HG03097 (cell line): ENCODE data around the gene MCC.

Experiments used
- ATAC-seq: cut with Tn5 transposase; IDR thresholded peaks from one replicate; pipeline ENCODE4 v1.9.1; 2021; ENCODE audit not compliant: unreplicated experiment, low FRiP score

MCC gene

DNA sequence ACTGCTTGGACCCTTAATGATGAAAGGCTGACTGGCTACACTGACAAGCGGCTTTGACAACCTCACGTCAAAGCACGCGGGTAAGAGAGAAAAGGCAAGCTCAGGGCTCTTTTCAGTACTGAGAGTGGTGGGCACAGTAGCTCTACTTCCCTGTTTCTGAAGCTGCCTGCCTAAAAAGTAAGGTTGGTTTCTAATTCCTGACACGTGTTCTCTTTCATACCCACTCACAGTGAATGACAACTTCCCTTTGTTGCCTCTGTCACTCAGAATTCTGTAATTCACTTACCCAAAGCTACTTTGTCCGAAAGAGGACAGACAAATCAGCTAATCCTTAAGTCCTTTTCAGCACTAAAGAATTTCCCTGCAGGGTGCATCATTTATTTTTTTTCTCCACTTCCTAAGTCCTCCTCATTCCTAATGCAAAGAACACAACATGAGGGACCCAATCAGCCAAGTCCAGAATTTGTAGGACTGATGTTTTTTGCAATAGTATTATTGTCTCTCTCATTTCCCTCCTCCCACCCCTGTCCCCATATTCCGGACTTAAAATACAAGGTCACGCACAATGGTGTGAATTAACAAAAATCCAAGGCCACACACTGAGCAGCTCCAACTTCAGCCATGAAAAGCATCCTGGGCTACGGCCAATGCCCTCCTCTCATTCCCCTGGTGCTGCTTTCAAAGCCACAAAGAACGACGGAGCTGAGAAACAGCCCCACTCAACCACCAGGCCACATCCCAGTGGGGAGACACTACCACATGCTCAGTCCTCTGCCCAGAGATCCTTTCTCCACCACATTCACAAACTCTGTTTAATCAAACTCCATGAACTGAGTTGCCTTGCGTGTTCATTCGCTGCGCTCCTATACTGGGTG is 274.5 kb downstream of the MCC start:
- peak; percentile 52 for ATAC-seq

DNA sequence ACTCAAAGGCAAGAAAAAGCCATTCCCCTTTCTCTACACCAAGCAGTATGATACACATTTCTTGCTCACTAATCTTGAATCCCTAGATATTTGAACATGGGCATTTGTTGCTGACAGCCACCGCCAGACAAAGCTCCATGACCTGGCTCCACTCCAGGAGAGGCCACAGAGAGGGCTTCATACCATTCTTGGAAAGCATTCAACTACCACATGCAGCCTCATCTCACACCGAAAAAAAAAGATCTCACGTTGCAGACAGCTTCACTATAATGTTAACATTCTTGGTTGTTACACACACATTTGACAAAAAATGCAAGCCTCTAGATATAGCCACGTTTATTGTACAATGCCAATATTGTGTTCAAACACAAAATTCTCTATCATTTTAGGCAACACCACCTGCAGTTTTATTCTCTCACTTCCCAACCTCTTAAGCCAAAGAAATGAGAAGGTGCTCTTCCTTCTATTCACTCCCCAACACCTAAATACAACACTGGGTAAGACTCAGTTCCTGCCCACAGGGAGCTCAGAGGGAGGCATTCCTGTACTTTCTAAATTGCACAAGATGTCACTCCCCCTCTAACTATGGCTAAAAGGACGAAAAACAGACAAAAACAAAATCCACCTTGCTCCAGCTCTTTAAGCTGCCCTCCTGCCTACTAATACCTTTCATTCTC is 275.9 kb downstream of the MCC start:
- ATAC-seq = no peak

DNA sequence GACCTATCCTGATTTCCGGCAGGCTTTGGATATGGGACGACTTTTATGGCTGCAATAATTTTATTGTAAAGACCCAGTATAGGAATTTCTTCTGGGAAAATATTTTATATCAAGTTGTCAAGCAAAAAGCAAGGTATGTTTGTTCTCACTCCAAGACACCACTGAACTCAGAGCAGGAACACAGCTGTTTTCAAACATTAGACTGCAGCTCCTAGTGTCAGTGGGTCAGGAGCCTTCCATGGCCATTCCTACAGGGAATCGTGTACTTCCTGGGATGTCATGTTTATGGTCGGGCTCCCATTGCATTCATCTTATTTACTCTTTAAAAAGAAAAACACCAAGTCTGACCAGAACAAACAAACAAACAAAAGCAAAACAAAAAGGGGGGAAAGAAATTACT is 278.8 kb downstream of the MCC start:
- no peak for ATAC-seq

DNA sequence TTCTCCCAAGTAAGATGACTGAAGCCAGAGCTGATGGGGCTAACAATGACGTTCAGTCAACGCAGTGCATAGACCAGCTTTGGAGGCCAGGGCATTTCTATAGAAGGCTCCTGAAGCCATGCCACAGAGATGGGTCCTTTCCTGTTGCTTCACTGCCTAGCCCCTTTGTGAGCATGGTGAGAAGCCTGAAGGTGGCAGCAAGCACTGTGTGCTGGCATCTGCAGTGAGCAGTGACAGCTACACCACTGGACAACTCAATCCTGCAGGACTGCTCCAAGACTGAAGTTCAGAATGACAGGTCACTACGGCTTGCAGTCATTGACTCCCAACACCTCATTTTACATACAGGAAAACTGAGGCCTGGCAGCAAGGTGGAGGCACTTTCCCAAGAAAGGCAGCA is 282.4 kb downstream of the MCC start:
- no peak for ATAC-seq

DNA sequence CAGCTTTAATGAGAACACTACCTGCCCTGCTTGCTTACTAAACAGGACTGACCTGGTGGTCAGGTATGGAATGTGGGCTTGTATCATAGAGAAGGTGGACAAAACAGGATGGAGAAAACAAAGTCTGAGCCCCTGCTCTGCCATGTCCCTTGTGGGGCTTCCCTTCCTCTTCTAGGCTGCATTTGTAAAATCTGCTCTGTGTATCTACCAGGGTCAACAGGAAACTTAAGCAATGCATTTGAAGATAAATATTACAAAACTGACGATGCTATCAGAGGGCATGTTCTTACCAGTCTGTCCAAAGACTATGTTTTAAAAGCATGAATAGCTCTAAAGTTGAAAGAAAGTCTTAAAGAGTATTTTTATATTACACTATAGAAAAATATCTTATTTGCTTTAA is 282.9 kb downstream of the MCC start:
- no peak for ATAC-seq

DNA sequence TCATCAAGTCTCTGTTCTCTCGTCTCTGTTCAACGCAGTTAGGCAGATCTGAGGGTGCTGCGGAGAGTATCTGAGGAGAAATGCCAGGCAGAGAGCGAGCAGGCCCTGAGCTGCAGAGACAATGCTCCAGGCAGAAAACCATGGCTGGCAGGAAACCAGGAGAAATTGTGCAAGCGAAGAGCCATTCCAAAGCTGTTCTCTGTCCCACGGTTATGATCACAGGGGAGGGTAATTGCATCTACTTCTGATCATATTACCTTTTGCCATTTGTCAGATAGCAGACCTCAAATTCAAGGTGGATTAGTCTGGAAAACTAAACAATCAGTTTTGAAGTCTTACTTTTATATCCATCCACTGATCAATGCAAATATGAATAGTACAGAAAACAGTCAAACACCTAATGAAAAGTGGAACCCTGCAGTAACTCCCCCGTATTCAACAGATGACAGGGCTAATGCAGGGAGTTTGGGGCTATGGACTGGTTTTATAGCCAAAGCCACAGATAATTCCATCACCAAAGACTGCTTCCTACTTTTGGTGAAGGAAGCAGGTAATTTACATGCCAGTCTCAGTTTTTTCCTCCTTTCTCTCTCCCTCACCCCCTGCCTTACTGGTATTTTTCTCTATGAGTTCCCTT is 283.6 kb downstream of the MCC start:
- no peak for ATAC-seq

DNA sequence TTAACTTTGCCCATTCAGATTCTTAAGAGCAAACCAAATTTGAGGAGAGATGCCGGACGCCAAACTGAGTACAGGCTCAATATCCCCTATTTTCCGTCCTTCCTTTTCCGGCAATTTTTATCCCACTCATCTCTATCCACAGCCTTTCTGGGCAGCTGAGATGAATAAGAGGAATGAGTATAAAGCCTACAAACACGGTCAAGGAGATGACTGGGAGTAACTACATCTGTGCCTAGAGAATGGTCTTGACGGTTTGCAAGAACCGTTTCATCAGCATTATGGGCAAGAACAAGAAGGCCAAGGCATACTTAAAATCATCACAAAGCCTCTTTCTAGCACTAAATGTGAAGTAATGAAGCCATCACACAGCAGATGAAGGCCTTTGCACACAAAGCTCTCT is 284.3 kb downstream of the MCC start:
- ATAC-seq = no peak

DNA sequence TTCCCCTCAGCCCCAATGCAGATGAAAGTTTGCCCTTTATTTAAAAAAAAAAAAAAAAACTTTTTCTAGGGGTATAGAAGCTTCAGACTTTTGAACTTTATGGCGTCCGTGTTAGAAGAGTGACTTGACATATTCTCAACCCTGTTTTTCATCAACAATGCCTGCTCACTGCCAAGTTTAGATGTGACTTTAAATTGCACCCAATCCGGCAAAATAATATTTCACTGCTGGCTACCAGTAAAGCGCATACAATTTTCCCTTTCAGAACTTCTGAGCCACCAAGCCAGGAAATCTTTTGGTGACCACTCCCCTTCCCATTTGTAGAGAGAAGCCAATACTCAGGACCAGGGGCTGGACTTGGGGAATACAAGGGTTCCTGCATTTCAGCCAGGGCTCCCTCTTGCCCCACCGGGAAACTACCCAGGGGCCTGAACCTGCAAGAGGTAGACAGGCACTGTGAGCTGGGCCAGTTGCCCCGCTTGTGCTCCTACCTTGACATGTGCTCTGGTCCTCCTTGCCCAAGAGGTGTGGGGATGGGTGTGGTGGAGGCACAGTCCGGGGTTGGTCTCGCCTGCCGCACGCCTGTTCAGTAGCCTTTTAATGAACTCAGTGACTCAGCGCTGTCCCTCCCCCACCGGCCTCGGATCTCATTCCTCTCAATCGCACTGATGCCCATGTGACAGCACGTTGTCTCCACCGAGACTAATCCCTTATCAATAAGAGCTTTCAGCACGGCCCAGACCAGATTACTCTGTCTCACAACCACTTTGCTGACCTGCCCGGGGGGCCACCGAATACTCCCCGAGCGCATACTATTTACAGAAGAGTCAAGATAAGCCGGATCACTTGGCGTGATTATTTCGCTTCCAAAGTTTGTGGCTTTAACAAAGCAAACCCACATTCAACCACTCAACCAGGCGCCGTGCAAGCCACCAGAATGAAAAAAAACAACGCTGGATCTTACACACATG is 285.2 kb downstream of the MCC start:
- ATAC-seq = no peak

DNA sequence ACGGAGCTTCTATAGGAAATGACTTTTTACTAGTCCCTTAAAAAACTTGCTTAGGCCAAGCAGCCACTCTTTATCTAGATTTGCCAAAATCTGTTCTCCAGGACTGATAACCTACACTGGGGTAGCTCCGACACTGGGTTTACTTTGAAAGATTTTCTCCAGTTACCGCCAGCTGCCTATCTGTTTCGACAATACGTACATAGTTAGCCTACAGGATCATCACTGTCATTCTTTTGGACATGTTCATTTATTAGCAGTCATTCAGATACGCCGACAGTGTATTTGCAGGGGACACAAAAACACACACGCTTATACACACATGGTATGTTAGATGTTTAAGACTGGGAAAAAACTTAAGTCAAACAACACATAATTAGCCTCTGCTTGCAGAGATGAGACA is 286.0 kb downstream of the MCC start:
- no peak for ATAC-seq

DNA sequence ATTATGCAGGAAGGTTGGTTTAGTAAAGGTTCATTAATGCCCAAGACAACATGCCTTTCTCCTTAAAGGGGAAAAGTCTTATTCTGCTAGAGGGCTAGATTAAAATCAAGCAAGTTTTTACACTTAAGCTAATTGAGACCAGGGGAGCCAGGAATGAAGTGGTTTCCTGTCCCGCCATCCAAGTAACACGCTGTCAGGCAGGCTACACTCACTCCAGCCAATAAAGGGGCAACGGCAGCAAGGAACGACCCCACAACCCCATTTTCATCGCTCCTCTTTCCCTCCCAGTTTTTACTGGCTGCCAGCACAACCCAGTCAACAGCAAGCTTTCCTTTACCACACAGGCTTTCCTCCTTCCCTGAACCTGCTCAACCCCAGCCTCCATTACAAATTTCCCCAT is 286.5 kb downstream of the MCC start:
- ATAC-seq = no peak

DNA sequence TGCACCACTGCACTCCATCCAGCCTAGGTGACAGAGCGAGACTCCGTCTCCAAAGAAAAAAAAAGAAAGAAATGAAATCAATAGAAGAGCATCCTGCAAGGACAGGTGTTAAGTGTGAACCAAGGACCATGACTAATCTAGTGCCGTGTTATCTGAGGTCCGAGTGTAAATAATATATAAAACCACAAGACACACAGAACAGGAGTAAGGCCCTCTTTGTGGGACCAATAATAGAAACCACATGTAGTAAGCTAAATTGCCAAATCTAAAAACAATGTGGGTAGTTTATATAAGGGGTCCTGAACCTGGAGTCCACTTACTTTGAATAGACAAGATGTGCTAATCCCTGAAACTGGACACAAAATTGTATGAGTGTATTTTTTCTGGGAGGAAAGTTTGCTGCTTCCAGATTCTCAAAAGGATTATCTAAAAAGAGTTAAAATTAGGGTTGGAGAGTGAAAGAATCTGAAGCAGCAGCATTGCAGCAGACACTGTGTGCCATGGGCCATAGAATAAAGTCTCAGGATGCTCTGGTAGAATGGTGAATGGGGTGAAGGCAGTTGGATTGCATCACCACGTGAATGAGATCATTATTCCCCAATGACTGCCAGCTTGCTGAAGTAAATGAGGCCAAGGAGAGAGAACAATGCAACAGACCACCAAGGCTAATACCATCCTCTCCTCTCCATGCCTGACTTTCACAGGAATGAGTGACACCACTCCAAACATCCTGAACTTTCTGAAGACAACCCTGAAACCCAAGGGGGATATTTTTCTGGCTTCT is 288.9 kb downstream of the MCC start:
- no peak for ATAC-seq

DNA sequence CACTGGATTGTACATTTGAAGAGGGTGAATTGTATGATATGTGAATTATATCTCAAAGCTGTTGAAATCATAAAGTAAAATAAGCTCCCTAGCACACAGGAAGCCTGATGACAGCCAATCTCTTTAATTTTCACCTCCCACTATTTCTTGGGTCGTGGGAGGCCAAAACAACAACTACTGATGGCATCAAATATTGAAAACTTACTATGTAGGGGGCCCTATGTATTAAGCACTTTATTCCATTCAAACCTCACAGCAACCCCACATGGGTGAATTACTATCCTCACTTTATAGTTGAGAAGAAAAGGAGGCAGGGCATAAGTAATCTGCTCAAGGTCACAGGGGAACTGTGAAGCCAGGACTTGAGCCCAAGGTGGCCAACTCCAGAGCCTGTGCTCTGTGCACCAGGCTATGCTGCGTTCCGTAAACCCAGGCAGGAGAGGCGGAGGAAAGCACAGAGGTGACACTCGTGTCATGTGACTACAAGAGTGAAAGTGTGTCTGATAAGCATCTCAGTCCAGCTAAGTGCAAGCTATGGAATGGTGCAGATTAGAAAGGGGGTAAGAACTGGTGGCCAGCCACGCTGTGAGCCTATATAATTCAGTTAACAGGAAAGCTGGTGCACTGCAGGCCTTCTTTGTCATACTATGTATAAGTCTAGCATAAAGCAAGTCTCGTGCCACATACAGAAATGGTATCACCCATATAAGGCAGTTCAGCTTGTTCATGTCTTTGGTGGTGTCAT is 290.6 kb downstream of the MCC start:
- ATAC-seq = no peak

DNA sequence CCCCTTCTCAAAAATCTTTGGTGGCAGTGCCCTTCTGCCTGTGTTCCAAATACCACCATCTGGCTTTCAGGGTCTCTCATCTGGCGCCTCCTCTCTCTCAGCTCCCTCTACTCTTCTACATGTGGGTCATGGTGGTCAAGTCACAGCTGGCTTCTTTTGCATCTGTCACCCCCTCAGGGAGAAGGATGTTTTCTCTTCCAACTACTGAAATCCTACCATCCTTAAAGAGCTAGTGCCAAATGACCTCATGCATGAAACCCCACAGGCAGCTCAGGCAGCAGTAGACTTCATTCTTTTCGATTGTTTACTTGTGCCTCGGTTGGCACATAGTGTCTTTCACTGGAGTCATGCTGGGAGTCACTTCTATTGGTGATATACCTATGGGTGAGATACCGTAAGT is 292.5 kb downstream of the MCC start:
- no peak for ATAC-seq

DNA sequence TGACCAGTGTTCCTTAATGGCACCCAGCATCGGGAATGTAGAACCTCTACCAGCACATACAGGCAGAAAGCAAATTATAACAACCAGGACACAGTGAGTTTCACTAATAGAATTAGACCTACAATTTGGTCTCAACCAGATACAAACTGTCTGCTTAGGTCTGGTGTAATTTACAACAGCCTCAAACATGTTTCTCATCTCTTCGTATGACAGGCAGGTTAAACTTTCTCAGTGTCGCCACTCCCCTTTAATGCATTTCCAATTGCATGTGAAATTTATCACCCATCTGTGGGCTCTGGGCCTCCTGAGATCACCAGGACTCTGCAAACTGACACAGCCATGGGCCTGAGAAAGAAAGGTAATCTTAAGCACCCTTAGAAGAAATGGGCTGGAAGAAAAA is 293.0 kb downstream of the MCC start:
- ATAC-seq = no peak

DNA sequence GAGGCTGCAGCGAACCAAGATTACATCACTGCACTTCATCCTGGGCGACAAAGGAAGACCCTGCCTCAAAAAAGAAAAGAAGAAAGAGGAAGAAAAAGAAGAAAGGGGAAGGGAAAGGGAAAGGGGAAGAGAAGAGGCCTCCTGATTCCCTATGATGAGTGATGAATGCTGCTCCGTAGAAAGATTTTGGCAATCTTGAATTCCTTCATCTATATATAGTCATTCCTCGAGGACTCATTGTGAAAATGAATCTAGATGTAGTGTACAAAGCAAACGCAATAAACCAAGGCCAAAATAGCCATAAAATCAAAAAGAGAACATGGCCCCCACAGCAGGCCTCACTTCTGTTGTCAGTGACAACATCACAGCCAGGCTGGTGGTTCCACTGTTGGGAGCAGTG is 293.7 kb downstream of the MCC start:
- ATAC-seq = no peak

DNA sequence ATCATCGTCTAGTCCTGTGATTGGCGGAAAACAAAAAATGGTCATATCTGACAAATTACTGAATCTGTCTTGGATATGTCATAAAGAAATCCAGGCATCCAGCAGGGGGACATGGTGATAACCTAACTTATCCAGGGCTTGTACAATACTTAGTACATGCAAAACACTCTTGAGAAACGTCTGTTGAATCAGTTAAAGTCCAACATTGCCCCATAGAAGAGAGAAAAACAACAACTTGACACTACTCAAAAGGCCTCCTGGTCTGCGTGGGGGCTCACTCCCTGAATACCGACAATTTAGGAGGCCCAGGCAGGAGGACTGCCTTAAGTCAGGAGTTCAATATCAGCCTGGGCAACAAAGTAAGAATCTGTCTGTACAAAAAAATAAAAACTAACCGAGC is 294.1 kb downstream of the MCC start:
- ATAC-seq = no peak

DNA sequence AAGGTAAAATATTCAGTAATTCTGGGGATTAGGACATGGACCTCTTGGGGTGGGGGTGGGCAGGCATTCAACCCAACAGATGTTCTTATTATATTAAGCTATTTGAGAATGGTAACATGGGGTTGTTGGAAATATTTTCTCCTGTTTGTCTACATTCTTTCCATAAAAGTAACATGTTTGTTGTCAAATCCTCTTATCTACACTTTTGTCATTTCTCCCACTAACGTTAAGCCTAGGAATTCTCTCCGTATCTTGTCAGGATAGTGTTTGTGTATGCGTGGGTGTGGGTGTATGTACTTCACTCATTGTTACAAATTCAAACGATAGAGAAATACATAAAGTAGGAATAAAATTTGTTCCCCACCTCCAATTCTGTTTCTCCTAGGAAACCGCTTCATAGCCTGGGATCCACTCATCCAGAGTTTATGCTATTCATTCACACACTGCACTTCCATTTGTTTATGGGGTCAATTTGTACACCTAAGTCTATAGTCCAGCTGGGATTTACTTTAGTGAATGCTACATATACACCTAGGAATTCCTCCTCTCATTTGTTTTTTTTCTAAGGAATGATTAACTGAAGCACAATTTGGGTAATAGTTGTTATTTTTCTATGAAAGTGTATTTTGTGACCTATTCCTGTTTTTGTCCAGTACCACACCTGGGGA is 294.8 kb downstream of the MCC start:
- no peak for ATAC-seq

DNA sequence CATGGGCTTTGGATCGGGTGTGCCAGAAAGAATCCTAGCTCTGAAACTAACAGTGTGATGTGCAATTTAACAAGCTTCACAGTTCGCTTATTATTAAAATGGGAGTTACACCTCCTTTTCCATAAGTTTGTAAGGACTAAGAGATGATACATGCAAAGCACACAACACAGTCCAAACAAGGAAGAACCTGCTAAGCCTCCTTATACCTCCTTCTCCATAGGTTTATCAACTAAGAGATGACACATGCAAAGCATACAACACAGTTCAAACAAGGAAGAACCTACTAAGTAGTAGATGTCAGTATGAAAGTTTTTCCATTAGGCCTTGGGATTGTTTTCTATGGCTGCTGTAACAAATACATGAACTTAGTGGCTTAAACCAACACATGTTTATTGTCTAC is 295.7 kb downstream of the MCC start:
- ATAC-seq = no peak

DNA sequence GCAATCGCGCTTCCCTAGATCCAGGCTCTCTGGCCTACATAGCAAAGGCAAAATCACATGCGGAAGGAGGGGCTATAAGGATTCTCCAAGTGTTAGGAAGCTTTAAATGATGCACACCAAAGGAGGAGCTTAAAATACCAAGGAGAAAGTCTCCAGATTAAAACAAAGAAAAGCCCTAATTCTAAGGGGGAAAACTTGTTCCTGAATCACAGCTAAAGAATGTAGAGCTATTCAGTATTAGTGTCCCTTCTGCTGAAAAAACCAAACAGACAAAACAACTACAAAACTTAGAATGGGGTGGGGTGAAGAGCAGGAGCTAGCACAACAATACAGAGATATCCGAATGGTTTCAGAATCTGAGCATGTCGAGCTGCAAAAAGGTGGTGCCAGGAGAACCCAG is 297.9 kb downstream of the MCC start:
- no peak for ATAC-seq
